ENCODE data around the gene ASB14. TPM values are rescaled to one million over a fixed set of nuclear protein-coding genes. Genes with fewer than 3 reads are reported as not detected.

ASB14 gene
- total RNA-seq, 1 donor from 2014 or later, result not detected

- Histone ChIP-seq H3K27me3 (ENCODE audit: control insufficient read depth, insufficient read depth, low read length) (no peaks in the 10 kb centered on the region), H3K4me3 (ENCODE audit: low read depth, low read length) (no peak overlapping the region), H3K36me3 (ENCODE audit: control insufficient read depth, insufficient read depth, low read length) (peaks cover 3% of the 10 kb centered on the region)
- DNase-seq (ENCODE audit: low read depth) (no peak), FAIRE-seq (no peak)
- TF ChIP-seq CTCF (IDR thresholded peaks at IDR 0.05; ENCODE audit: insufficient read depth, low read length, severe bottlenecking), result no peak
Measured at GRCh38 chr3:57268416-57268815, 24.1 kb downstream of the ASB14 start.

- no peaks in the 10 kb centered on the region for H3K27me3 ChIP-seq (ENCODE audit: control insufficient read depth, insufficient read depth, low read length)
- H3K36me3 ChIP-seq (ENCODE audit: control insufficient read depth, insufficient read depth, low read length), result no peaks in the 10 kb centered on the region
- no peak overlapping the region for H3K4me3 ChIP-seq (ENCODE audit: low read depth, low read length)
- no peak for FAIRE-seq
- TF ChIP-seq CTCF (IDR thresholded peaks at IDR 0.05; ENCODE audit: insufficient read depth, low read length, severe bottlenecking), result no peak
- no peak for DNase-seq (ENCODE audit: low read depth)
Measured at GRCh38 chr3:57261929-57262328, 30.6 kb downstream of the ASB14 start.

GRCh38 chr3:57261119-57261518, 31.4 kb downstream of the ASB14 start:
- TF ChIP-seq CTCF (IDR thresholded peaks at IDR 0.05; ENCODE audit: insufficient read depth, low read length, severe bottlenecking), result no peak
- Histone ChIP-seq H3K4me3 (ENCODE audit: low read depth, low read length) (no peak overlapping the region), H3K36me3 (ENCODE audit: control insufficient read depth, insufficient read depth, low read length) (no peaks in the 10 kb centered on the region), H3K27me3 (ENCODE audit: control insufficient read depth, insufficient read depth, low read length) (no peaks in the 10 kb centered on the region)
- no peak for FAIRE-seq
- no peak for DNase-seq (ENCODE audit: low read depth)

DNA sequence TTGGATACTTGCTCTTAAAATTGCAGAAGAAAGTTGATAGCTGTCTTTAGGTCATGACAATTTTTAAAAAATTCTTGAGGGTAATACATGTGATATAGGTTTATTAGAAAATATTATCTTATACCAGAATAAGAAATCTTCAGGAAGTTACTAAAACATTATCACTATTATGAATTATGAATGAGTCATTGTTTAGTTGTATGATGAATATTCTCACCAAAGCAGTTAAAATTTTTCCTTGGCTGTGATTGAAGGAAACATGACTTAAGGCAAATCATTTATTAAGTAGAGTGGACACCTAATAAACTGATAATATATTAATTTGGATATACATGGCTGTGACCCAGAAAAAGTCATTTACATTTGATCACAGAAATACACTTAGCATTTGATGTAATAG, 34.8 kb downstream of the ASB14 start:
- FAIRE-seq (no peak), DNase-seq (ENCODE audit: low read depth) (peak; percentile 54)
- Histone ChIP-seq H3K27me3 (ENCODE audit: control insufficient read depth, insufficient read depth, low read length) (no peaks in the 10 kb centered on the region), H3K36me3 (ENCODE audit: control insufficient read depth, insufficient read depth, low read length) (no peaks in the 10 kb centered on the region), H3K4me3 (ENCODE audit: low read depth, low read length) (no peak overlapping the region)
- TF ChIP-seq CTCF (IDR thresholded peaks at IDR 0.05; ENCODE audit: insufficient read depth, low read length, severe bottlenecking), result no peak

- FAIRE-seq (no peak), DNase-seq (ENCODE audit: low read depth) (no peak)
- Histone ChIP-seq H3K36me3 (ENCODE audit: control insufficient read depth, insufficient read depth, low read length) (peaks cover 1% of the 10 kb centered on the region), H3K27me3 (ENCODE audit: control insufficient read depth, insufficient read depth, low read length) (no peaks in the 10 kb centered on the region), H3K4me3 (ENCODE audit: low read depth, low read length) (no peak overlapping the region)
- no peak for TF ChIP-seq CTCF (IDR thresholded peaks at IDR 0.05; ENCODE audit: insufficient read depth, low read length, severe bottlenecking)
Measured at GRCh38 chr3:57256844-57257243, 35.6 kb downstream of the ASB14 start.

DNA sequence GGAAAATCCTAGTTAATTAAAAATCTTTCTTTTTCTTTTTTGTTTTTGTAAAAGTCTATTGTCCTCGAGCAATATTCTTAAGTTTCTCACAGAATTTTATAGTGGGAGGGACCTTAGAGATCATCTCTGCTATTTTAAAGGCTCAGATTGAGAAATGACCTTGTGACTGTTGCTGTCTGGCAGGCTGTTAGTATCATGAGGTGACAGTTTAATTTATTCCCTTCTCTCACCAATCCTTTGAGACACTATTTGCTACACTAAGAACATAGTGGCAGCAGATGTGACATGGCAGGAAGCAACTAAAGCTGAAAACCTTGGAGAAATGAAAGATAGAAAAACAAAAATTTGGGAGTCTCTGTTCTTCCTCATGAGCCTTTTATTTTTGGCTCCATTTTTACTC, 40.1 kb downstream of the ASB14 start:
- no peaks in the 10 kb centered on the region for H3K27me3 ChIP-seq (ENCODE audit: control insufficient read depth, insufficient read depth, low read length)
- no peak for FAIRE-seq
- TF ChIP-seq CTCF (IDR thresholded peaks at IDR 0.05; ENCODE audit: insufficient read depth, low read length, severe bottlenecking), result no peak
- DNase-seq (ENCODE audit: low read depth), result no peak
- H3K36me3 ChIP-seq (ENCODE audit: control insufficient read depth, insufficient read depth, low read length), result peaks cover 4% of the 10 kb centered on the region
- H3K4me3 ChIP-seq (ENCODE audit: low read depth, low read length), result no peak overlapping the region
